Panc1 (cell line): ENCODE results near the gene GPR107.

ENCODE experiments used
- CTCF ChIP-seq: fragments of 450-650 bp; IDR thresholded peaks from 2 replicates; pipeline ENCODE4 v1.5.1; 2017; ENCODE audit warnings: mild to moderate bottlenecking
- POLR2AphosphoS5 ChIP-seq: IDR thresholded peaks from 2 replicates; pipeline ENCODE4 v1.6.1; 2012; ENCODE audit warnings: mild to moderate bottlenecking, low read depth, low read length, moderate library complexity
- SIN3A ChIP-seq: IDR thresholded peaks from 2 replicates; pipeline ENCODE4 v1.6.1; 2012; ENCODE audit warnings: low read depth, mild to moderate bottlenecking, low read length, moderate library complexity, borderline replicate concordance; ENCODE audit not compliant: insufficient read depth
- TCF7L2 ChIP-seq: IDR thresholded peaks from 2 replicates; pipeline ENCODE4 v1.6.1; 2011; ENCODE audit warnings: mild to moderate bottlenecking, low read depth, low read length, inconsistent platforms

- no peak for TF ChIP-seq CTCF
- no peak for TF ChIP-seq POLR2AphosphoS5
- TF ChIP-seq SIN3A, result no peak
- TF ChIP-seq TCF7L2, result no peak
Observed at GRCh38 chr9:130149654-130150286, 96.1 kb downstream of the GPR107 start.
